Measurements from ENCODE around the gene MYH9.
"Not testable (repeated sequence)": the region's sequence is repeated elsewhere in the genome, so short reads cannot be mapped to it uniquely, and the experiment has no call there.

MYH9 gene

GRCh38 chr22:36413022-36413775 is 25.4 kb upstream of the MYH9 start:
- Histone ChIP-seq H3K9me3 (ENCODE audit: control insufficient read depth, insufficient read depth, low read length) (no peaks in the 10 kb centered on the region), H3K27ac (ENCODE audit: low read depth, low read length) (no peak overlapping the region), H3K27me3 (ENCODE audit: control insufficient read depth, low read length) (no peaks in the 10 kb centered on the region), H3K36me3 (ENCODE audit: control insufficient read depth, low read length) (no peaks in the 10 kb centered on the region), H4K20me1 (ENCODE audit: control insufficient read depth, insufficient read depth, low read depth, low read length) (no peaks in the 10 kb centered on the region), H3K4me2 (ENCODE audit: low read length) (no peak overlapping the region), H3F3A (ENCODE audit: control insufficient read depth, insufficient read depth) (no peaks in the 10 kb centered on the region), H3K9me2 (replicated peaks; ENCODE audit: control insufficient read depth, low read length) (no peaks in the 10 kb centered on the region), H3K79me2 (ENCODE audit: control insufficient read depth, low read length) (no peaks in the 10 kb centered on the region), H3K4me3 (ENCODE audit: low read length) (no peak overlapping the region), H3K4me1 (ENCODE audit: control insufficient read depth, low read length) (peaks cover 18% of the 10 kb centered on the region)
- TF ChIP-seq CTCF (IDR thresholded peaks at IDR 0.05; ENCODE audit: low read depth, low read length, poor library complexity, severe bottlenecking) (no peak), EZH2phosphoT487 (IDR thresholded peaks at IDR 0.05; ENCODE audit: borderline replicate concordance, low read length) (no peak)

- H3K9me2 ChIP-seq (replicated peaks; ENCODE audit: control insufficient read depth, low read length): no peaks in the 10 kb centered on the region
- no peaks in the 10 kb centered on the region for H3K9me3 ChIP-seq (ENCODE audit: control insufficient read depth, insufficient read depth, low read length)
- H4K20me1 ChIP-seq (ENCODE audit: control insufficient read depth, insufficient read depth, low read depth, low read length): no peaks in the 10 kb centered on the region
- H3F3A ChIP-seq (ENCODE audit: control insufficient read depth, insufficient read depth): no peaks in the 10 kb centered on the region
- no peak overlapping the region for H3K4me2 ChIP-seq (ENCODE audit: low read length)
- no peaks in the 10 kb centered on the region for H3K27me3 ChIP-seq (ENCODE audit: control insufficient read depth, low read length)
- peaks cover 14% of the 10 kb centered on the region for H3K4me1 ChIP-seq (ENCODE audit: control insufficient read depth, low read length)
- H3K36me3 ChIP-seq (ENCODE audit: control insufficient read depth, low read length): no peaks in the 10 kb centered on the region
- no peaks in the 10 kb centered on the region for H3K79me2 ChIP-seq (ENCODE audit: control insufficient read depth, low read length)
- no peak for TF ChIP-seq EZH2phosphoT487 (IDR thresholded peaks at IDR 0.05; ENCODE audit: borderline replicate concordance, low read length)
- TF ChIP-seq CTCF (IDR thresholded peaks at IDR 0.05; ENCODE audit: low read depth, low read length, poor library complexity, severe bottlenecking): no peak
- H3K27ac ChIP-seq (ENCODE audit: low read depth, low read length): no peak overlapping the region
- H3K4me3 ChIP-seq (ENCODE audit: low read length): no peak overlapping the region
These were observed 24.0 kb upstream of the MYH9 start for GRCh38 chr22:36411589-36412258.

- Histone ChIP-seq H3K36me3 (ENCODE audit: control insufficient read depth, low read length) (no peaks in the 10 kb centered on the region), H3K4me3 (ENCODE audit: low read length) (peak overlapping the region; percentile 73), H3K9me3 (ENCODE audit: control insufficient read depth, insufficient read depth, low read length) (no peaks in the 10 kb centered on the region), H3F3A (ENCODE audit: control insufficient read depth, insufficient read depth) (no peaks in the 10 kb centered on the region; the same call in 1 of the 2 replicates), H4K20me1 (ENCODE audit: control insufficient read depth, insufficient read depth, low read depth, low read length) (no peaks in the 10 kb centered on the region), H3K27ac (ENCODE audit: low read depth, low read length) (no peak overlapping the region), H3K4me2 (ENCODE audit: low read length) (peak overlapping the region; percentile 85), H3K4me1 (ENCODE audit: control insufficient read depth, low read length) (peaks cover 28% of the 10 kb centered on the region), H3K79me2 (ENCODE audit: control insufficient read depth, low read length) (no peaks in the 10 kb centered on the region), H3K9me2 (replicated peaks; ENCODE audit: control insufficient read depth, low read length) (no peaks in the 10 kb centered on the region), H3K27me3 (ENCODE audit: control insufficient read depth, low read length) (no peaks in the 10 kb centered on the region)
- TF ChIP-seq CTCF (IDR thresholded peaks at IDR 0.05; ENCODE audit: low read depth, low read length, poor library complexity, severe bottlenecking) (no peak), EZH2phosphoT487 (IDR thresholded peaks at IDR 0.05; ENCODE audit: borderline replicate concordance, low read length) (no peak)
These were observed 22.4 kb upstream of the MYH9 start for GRCh38 chr22:36409911-36410756.

GRCh38 chr22:36409554-36409910 is 21.8 kb upstream of the MYH9 start:
- H3K9me3 ChIP-seq (ENCODE audit: control insufficient read depth, insufficient read depth, low read length); H3K27ac ChIP-seq (ENCODE audit: low read depth, low read length); H3K27me3 ChIP-seq (ENCODE audit: control insufficient read depth, low read length); H3K9me2 ChIP-seq (replicated peaks; ENCODE audit: control insufficient read depth, low read length); H3K79me2 ChIP-seq (ENCODE audit: control insufficient read depth, low read length); H3K36me3 ChIP-seq (ENCODE audit: control insufficient read depth, low read length); H3F3A ChIP-seq (ENCODE audit: control insufficient read depth, insufficient read depth); H4K20me1 ChIP-seq (ENCODE audit: control insufficient read depth, insufficient read depth, low read depth, low read length): not testable (repeated sequence)
- peaks cover 35% of the 10 kb centered on the region for H3K4me1 ChIP-seq (ENCODE audit: control insufficient read depth, low read length)
- peak overlapping the region; percentile 73 for H3K4me3 ChIP-seq (ENCODE audit: low read length)
- peak overlapping the region; percentile 85 for H3K4me2 ChIP-seq (ENCODE audit: low read length)

Measured in DOHH2 (cell line).